Stimulated activated CD8-positive, alpha-beta memory T cell treated with anti-CD3 and anti-CD28 coated beads, Interleukin-4, amount 100 ng/mL, for 24 hours (primary cell): ENCODE measurements around the gene LRRC1.

ENCODE experiments used
- DNase-seq: peaks from one replicate; pipeline ENCODE4 v3.0.0-alpha.2; 2020; ENCODE audit warnings: low read depth

LRRC1 gene

GRCh38 chr6:53925891-53926290, 131.1 kb downstream of the LRRC1 start:
- DNase-seq = no peak

GRCh38 chr6:53926505-53926904, 131.7 kb downstream of the LRRC1 start:
- no peak for DNase-seq

- no peak for DNase-seq
Measured at GRCh38 chr6:53928641-53929040, 133.8 kb downstream of the LRRC1 start.

- DNase-seq = no peak
Measured at GRCh38 chr6:53929041-53929820, 134.4 kb downstream of the LRRC1 start.

- DNase-seq = no peak
Measured at GRCh38 chr6:53929821-53930120, 135.0 kb downstream of the LRRC1 start.

- no peak for DNase-seq
Measured at GRCh38 chr6:53930330-53930729, 135.5 kb downstream of the LRRC1 start.

GRCh38 chr6:53931086-53931485, 136.3 kb downstream of the LRRC1 start:
- DNase-seq = no peak

- DNase-seq = no peak
Measured at GRCh38 chr6:53932516-53932915, 137.7 kb downstream of the LRRC1 start.

- no peak for DNase-seq
Measured at GRCh38 chr6:53934023-53934422, 139.2 kb downstream of the LRRC1 start.

- no peak for DNase-seq
Measured at GRCh38 chr6:53937461-53937860, 142.7 kb downstream of the LRRC1 start.

- no peak for DNase-seq
Measured at GRCh38 chr6:53938810-53939209, 144.0 kb downstream of the LRRC1 start.

GRCh38 chr6:53939830-53940229, 145.0 kb downstream of the LRRC1 start:
- DNase-seq = no peak

GRCh38 chr6:53943395-53943794, 148.6 kb downstream of the LRRC1 start:
- DNase-seq = no peak

GRCh38 chr6:53944091-53944490, 149.3 kb downstream of the LRRC1 start:
- no peak for DNase-seq

GRCh38 chr6:53944543-53944942, 149.7 kb downstream of the LRRC1 start:
- no peak for DNase-seq

GRCh38 chr6:53945765-53946407, 151.1 kb downstream of the LRRC1 start:
- DNase-seq = no peak

- DNase-seq = no peak
Measured at GRCh38 chr6:53947780-53948179, 153.0 kb downstream of the LRRC1 start.

GRCh38 chr6:53951383-53951782, 156.6 kb downstream of the LRRC1 start:
- DNase-seq = no peak

GRCh38 chr6:53956068-53956711, 161.4 kb downstream of the LRRC1 start:
- no peak for DNase-seq

GRCh38 chr6:53956804-53957203, 162.0 kb downstream of the LRRC1 start:
- no peak for DNase-seq

- DNase-seq = no peak
Measured at GRCh38 chr6:53959717-53960116, 164.9 kb downstream of the LRRC1 start.

- DNase-seq = no peak
Measured at GRCh38 chr6:53960311-53960710, 165.5 kb downstream of the LRRC1 start.

- DNase-seq = no peak
Measured at GRCh38 chr6:53961679-53962370, 167.0 kb downstream of the LRRC1 start.
